ENCODE results near the gene ITGB2.
A peak's percentile ranks its signal among the peaks of the same experiment; 100 is the strongest.

ITGB2 gene

GRCh38 chr21:44955141-44955797 is 34.6 kb upstream of the ITGB2 start:
- DNase-seq = no peak

- DNase-seq = no peak
Observed at GRCh38 chr21:44954281-44954771, 33.6 kb upstream of the ITGB2 start.

- DNase-seq = no peak
Observed at GRCh38 chr21:44953628-44954021, 32.9 kb upstream of the ITGB2 start.

- DNase-seq = no peak
Observed at GRCh38 chr21:44952929-44953627, 32.4 kb upstream of the ITGB2 start.

- no peak for DNase-seq
Observed at GRCh38 chr21:44952116-44952928, 31.6 kb upstream of the ITGB2 start.

GRCh38 chr21:44951186-44951915 is 30.7 kb upstream of the ITGB2 start:
- DNase-seq = no peak

- no peak for DNase-seq
Observed at GRCh38 chr21:44950351-44950750, 29.7 kb upstream of the ITGB2 start.

GRCh38 chr21:44949779-44950198 is 29.1 kb upstream of the ITGB2 start:
- peak; percentile 72 for DNase-seq

GRCh38 chr21:44949161-44949778 is 28.6 kb upstream of the ITGB2 start:
- no peak for DNase-seq

GRCh38 chr21:44948426-44949120 is 27.9 kb upstream of the ITGB2 start:
- DNase-seq = no peak

GRCh38 chr21:44947930-44948331 is 27.2 kb upstream of the ITGB2 start:
- DNase-seq = no peak

GRCh38 chr21:44947111-44947929 is 26.6 kb upstream of the ITGB2 start:
- DNase-seq = no peak

GRCh38 chr21:44946254-44947041 is 25.7 kb upstream of the ITGB2 start:
- no peak for DNase-seq

GRCh38 chr21:44944596-44944995 is 23.9 kb upstream of the ITGB2 start:
- no peak for DNase-seq

GRCh38 chr21:44943686-44944550 is 23.2 kb upstream of the ITGB2 start:
- no peak for DNase-seq

GRCh38 chr21:44943005-44943685 is 22.4 kb upstream of the ITGB2 start:
- DNase-seq = no peak

- DNase-seq = no peak
Observed at GRCh38 chr21:44942566-44942965, 21.9 kb upstream of the ITGB2 start.

- no peak for DNase-seq
Observed at GRCh38 chr21:44941567-44941966, 20.9 kb upstream of the ITGB2 start.

Measured in activated CD4-positive, alpha-beta T cell treated with anti-CD3 and anti-CD28 coated beads for 1 hour (primary cell).